Measurements from ENCODE around the gene FAM110D.

- TF ChIP-seq EZH2 (IDR thresholded peaks at IDR 0.05; ENCODE audit: borderline replicate concordance, low read length) (no peak), CTCF (IDR thresholded peaks at IDR 0.05; ENCODE audit: low read length) (no peak)
Measured at GRCh38 chr1:26189331-26189730, 30.5 kb downstream of the FAM110D start.
